Upper lobe of left lung (tissue), 6 donors: Measurements from ENCODE around the gene SAMD15. TPM values are rescaled to one million over a fixed set of nuclear protein-coding genes. Genes with fewer than 3 reads are reported as not detected.
"Not testable (repeated sequence)": the region's sequence is repeated elsewhere in the genome, so short reads cannot be mapped to it uniquely, and the experiment has no call there.

Experiments
- ATAC-seq, 2 donors: fragments of 200-7000 bp; cut with Tn5 transposase; one replicate each; pipeline ENCODE4 v1.9.1; 2022; ENCODE audit warnings: mild to moderate bottlenecking in 2 of 2, moderate library complexity in 2 of 2; ENCODE audit not compliant: low FRiP score in 2 of 2
- DNase-seq, 2 donors: peaks; one replicate each; pipeline ENCODE4 v3.0.0-alpha.2; 2019 to 2020
- H3K27ac ChIP-seq, 4 donors: fragments of 200-600 bp; sonication (generic); one replicate each; pipeline ENCODE4 v1.5.1; 2016 to 2019
- H3K27me3 ChIP-seq, 4 donors: fragments of 200-600 bp; sonication (generic); one replicate each; pipeline ENCODE4 v1.5.1; 2017 to 2019
- H3K36me3 ChIP-seq, 4 donors: fragments of 200-600 bp; sonication (generic); one replicate each; pipeline ENCODE4 v1.5.1; 2016 to 2019
- H3K4me1 ChIP-seq, 4 donors: fragments of 200-600 bp; sonication (generic); one replicate each; pipeline ENCODE4 v1.5.1; 2018 to 2019
- H3K4me3 ChIP-seq, 4 donors: fragments of 200-600 bp; sonication (generic); one replicate each; pipeline ENCODE4 v1.5.1; 2017 to 2019; ENCODE audit warnings: mild to moderate bottlenecking in 2 of 4, moderate library complexity in 1 of 4
- H3K9me3 ChIP-seq, 4 donors: fragments of 200-600 bp; sonication (generic); one replicate each; pipeline ENCODE4 v1.5.1; 2018 to 2019
- EP300 ChIP-seq, 4 donors: sonication (generic); formaldehyde crosslinking; IDR thresholded peaks; one replicate each; pipeline ENCODE4 v1.5.1; 2017; ENCODE audit warnings: antibody characterized with exemption in 4 of 4, control low read depth in 2 of 4
- POLR2A ChIP-seq, 4 donors: fragments of 450-650 bp; IDR thresholded peaks; one replicate each; pipeline ENCODE4 v1.5.1; 2016 to 2017; ENCODE audit warnings: antibody characterized with exemption in 4 of 4, mild to moderate bottlenecking in 2 of 4
- POLR2AphosphoS5 ChIP-seq, 2 donors: sonication (generic); formaldehyde crosslinking; IDR thresholded peaks; one replicate each; pipeline ENCODE4 v1.5.1; 2017; ENCODE audit warnings: antibody characterized with exemption in 2 of 2
- WGBS, 2 donors: methylation state at CpG; one replicate each; pipeline ENCODE4 v1.1.5; 2017 to 2018; 5-methylcytosine and 5-hydroxymethylcytosine counted together
- total RNA-seq, 6 donors: library from RNA; depleted of rRNA in 4 of 6; stranded (reverse); fragments of >200 nt in 4 of 6; gene quantifications; one replicate each; pipeline versions ENCODE4 v1.1.0 to v1.2.1, GENCODE V29; 2016 to 2021
- TF ChIP-seq, protein P1 (sequence below), 6 experiments: fragments of 450-650 bp in 4 of 6; fragments of 200-600 bp in 2 of 6; sonication (generic) in 2 of 6; IDR thresholded peaks; one replicate each; pipeline ENCODE4 v1.5.1; 2016 to 2019; ENCODE audit warnings: antibody characterized with exemption in 6 of 6
- donor health status: DM: no; HTN: no; CAD: no; lungs with moderate emphysema.
- donor health status: DM: no; HTN: yes; CAD: no; lungs with severe emphysema.

The SAMD15 gene
- total RNA-seq, 6 donors from 2014 or later, result 0.67 to 8.8 (median 1.5) TPM

DNA sequence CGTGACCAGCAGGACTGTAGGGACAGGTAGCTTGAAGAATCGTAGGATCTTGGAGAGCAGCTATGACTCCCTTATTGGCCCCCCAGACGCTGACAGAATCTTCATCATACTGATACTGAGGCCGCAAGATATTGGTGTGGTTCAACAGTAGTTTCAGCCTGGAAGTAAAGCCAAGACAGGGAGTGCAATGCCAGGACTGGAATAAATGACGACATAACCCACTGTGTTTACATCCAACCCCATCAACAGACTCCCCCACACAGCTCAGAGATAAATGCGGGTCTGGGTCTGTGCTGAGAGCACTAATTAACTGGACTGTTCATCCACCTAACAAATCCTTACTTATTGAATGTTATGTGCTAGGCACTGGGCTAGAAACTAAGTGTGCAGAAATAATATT, 29.5 kb downstream of the SAMD15 start:
- H3K4me3 ChIP-seq, result no peak overlapping the region
- H3K36me3 ChIP-seq, result no peaks in the 10 kb centered on the region
- DNase-seq (no peak), ATAC-seq (no peak)
- H3K9me3 ChIP-seq, result no peaks in the 10 kb centered on the region
- WGBS, 2 donors, result 39 to 57% methylated on average over 5 to 6 of the region's 6 CpGs
- no peaks in the 10 kb centered on the region for H3K27me3 ChIP-seq
- peak overlapping the region in 3 of 4 donors; percentile 57 to 66 (median 61) for H3K27ac ChIP-seq
- TF ChIP-seq, protein P1, sequence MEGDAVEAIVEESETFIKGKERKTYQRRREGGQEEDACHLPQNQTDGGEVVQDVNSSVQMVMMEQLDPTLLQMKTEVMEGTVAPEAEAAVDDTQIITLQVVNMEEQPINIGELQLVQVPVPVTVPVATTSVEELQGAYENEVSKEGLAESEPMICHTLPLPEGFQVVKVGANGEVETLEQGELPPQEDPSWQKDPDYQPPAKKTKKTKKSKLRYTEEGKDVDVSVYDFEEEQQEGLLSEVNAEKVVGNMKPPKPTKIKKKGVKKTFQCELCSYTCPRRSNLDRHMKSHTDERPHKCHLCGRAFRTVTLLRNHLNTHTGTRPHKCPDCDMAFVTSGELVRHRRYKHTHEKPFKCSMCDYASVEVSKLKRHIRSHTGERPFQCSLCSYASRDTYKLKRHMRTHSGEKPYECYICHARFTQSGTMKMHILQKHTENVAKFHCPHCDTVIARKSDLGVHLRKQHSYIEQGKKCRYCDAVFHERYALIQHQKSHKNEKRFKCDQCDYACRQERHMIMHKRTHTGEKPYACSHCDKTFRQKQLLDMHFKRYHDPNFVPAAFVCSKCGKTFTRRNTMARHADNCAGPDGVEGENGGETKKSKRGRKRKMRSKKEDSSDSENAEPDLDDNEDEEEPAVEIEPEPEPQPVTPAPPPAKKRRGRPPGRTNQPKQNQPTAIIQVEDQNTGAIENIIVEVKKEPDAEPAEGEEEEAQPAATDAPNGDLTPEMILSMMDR (IDR thresholded peaks at IDR 0.05), result no peak
- no peak for TF ChIP-seq EP300 (IDR thresholded peaks at IDR 0.05)
- no peak for TF ChIP-seq POLR2AphosphoS5 (IDR thresholded peaks at IDR 0.05)
- no peak for TF ChIP-seq POLR2A (IDR thresholded peaks at IDR 0.05)
- peaks cover 0 to 5% (median 0%) of the 10 kb centered on the region in 4 donors for H3K4me1 ChIP-seq

DNA sequence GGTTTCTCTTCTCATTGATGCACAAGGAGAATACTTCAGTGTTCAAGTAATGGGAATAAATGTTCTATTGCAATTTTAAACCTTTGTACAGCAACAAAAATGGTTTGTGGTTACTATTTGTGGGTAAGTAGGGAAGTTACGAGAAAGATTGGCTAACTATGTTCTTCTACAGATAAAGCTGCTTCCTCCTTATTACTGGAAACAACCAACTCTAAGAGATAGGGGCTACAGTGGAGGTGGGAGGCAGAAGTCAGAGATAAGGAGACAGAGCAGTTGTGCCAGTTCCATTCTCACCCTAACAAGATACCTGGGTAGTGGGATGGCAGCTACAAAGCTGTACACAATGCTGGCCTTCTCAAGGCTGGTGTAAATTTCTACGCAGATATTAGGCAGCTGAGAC, 30.0 kb downstream of the SAMD15 start:
- Histone ChIP-seq H3K9me3 (no peaks in the 10 kb centered on the region), H3K27me3 (no peaks in the 10 kb centered on the region), H3K4me1 (peaks cover 0 to 5% (median 0%) of the 10 kb centered on the region in 4 donors), H3K36me3 (no peaks in the 10 kb centered on the region), H3K4me3 (peak overlapping the region in 1 of 4 donors; percentile 4), H3K27ac (peak overlapping the region; percentile 40 to 66 (median 59))
- DNase-seq (no peak), ATAC-seq (peak; percentile 46 to 56)
- WGBS, 2 donors, result 59 to 82% methylated on average over 2 of the region's 2 CpGs
- TF ChIP-seq EP300 (IDR thresholded peaks at IDR 0.05) (no peak), POLR2AphosphoS5 (IDR thresholded peaks at IDR 0.05) (no peak), POLR2A (IDR thresholded peaks at IDR 0.05) (no peak)
- TF ChIP-seq, protein P1 (IDR thresholded peaks at IDR 0.05), result no peak

DNA sequence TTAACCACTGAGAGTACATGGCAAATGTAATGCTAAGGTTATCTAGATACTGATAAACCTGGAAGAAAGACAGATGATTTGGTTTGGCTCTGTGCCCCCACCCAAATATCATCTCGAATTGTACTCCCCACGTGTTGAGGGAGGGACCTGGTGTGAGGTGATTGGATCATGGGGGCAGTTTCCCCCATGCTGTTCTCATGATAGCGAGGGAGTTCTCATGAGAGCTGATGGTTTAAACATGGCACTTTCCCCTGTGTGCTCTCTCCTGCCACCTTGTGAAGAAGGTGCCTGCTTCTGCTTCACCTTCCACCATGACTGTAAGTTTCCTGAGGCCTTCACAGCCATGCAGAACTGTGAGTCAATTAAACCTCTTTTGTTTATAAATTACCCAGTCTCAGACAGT, 32.0 kb downstream of the SAMD15 start:
- WGBS, 2 donors, result 59 to 67% methylated on average over 3 of the region's 3 CpGs
- no peaks in the 10 kb centered on the region for H3K27me3 ChIP-seq
- no peak for ATAC-seq
- H3K36me3 ChIP-seq, result no peaks in the 10 kb centered on the region
- H3K27ac ChIP-seq, result no peak overlapping the region
- H3K9me3 ChIP-seq, result no peaks in the 10 kb centered on the region
- peaks cover 0 to 5% (median 0%) of the 10 kb centered on the region in 4 donors for H3K4me1 ChIP-seq
- no peak overlapping the region for H3K4me3 ChIP-seq
- TF ChIP-seq EP300 (IDR thresholded peaks at IDR 0.05) (no peak), POLR2AphosphoS5 (IDR thresholded peaks at IDR 0.05) (no peak), POLR2A (IDR thresholded peaks at IDR 0.05) (no peak)
- TF ChIP-seq, protein P1 (IDR thresholded peaks at IDR 0.05), result no peak
- DNase-seq, result no peak

DNA sequence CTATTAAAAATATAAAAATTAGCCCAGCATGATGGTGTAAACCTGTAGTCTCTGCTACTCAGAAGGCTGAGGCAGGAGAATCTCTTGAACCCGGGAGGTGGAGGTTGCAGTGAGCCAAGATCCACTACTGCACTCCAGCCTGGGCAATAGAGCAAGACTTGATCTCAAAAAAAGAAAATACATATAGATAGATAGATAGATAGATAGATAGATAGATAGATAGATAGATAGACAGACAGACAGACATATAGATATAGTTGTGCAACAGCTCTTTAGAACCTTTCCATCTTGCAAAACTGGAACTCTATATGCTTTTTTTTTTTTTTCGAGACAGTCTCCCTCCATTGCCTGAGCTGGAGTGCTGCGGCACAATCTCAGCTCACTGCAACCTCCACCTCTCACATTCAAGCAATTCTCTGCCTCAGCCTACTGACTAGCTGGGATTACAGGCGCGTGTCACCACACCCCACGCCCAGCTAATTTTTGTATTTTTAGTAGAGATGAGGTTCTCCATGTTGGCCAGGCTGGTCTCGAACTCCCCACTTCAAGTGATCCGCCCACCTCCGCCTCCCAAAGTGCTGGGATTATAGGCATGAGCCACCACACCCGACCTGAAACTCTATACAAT, 38.3 kb downstream of the SAMD15 start:
- not testable (repeated sequence) for H3K9me3 ChIP-seq, H3K4me1 ChIP-seq, H3K4me3 ChIP-seq, ATAC-seq, H3K36me3 ChIP-seq, DNase-seq, H3K27me3 ChIP-seq, H3K27ac ChIP-seq
- WGBS, 2 donors, result 93 to 96% methylated on average over 10 of the region's 10 CpGs

DNA sequence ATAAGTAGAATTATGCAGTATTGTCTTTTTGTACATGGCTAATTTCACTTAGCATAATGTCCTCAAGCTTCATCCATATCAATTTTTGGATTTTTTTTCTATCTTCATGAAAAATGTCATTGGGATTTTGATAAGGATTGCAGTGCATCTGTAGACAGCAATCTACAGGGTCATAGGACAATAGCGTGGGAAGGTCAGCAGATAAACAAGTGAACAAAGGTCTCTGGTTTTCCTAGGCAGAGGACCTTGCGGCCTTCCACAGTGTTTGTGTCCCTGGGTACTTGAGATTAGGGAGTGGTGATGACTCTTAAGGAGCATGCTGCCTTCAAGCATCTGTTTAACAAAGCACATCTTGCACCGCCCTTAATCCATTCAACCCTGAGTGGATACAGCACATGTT, 38.9 kb downstream of the SAMD15 start:
- H3K9me3 ChIP-seq, H3K27me3 ChIP-seq, DNase-seq, H3K4me1 ChIP-seq, H3K36me3 ChIP-seq, ATAC-seq, H3K4me3 ChIP-seq, H3K27ac ChIP-seq: not testable (repeated sequence)
- 83 to 94% methylated on average over 1 to 2 of the region's 3 CpGs for WGBS, 2 donors

DNA sequence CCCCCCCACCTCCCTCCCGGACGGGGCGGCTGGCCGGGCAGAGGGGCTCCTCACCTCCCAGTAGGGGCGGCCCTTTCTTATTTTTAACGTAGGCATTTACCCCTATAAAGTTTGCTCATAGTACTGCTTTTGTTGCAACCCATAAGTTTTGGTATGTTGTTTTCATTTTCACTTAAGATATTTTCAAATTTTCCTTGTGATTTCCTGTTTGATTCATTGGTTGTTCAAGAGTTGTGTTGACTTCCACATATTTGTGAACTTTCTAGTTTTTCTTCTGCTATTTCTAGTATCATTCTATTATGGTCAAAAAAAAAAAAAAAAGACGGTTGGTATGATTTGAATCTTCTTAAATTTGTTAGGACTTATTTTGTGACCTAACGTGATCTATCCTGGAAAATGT, 39.7 kb downstream of the SAMD15 start:
- Histone ChIP-seq H3K4me3 (no peak overlapping the region), H3K27me3 (no peaks in the 10 kb centered on the region), H3K27ac (no peak overlapping the region), H3K36me3 (peaks cover 0 to 2% (median 0%) of the 10 kb centered on the region in 4 donors), H3K9me3 (peaks cover 0 to 7% (median 5%) of the 10 kb centered on the region in 4 donors), H3K4me1 (no peaks in the 10 kb centered on the region)
- DNase-seq (no peak), ATAC-seq (no peak)
- WGBS, 2 donors, result 81 to 92% methylated on average over 6 to 8 of the region's 8 CpGs
- TF ChIP-seq EP300 (IDR thresholded peaks at IDR 0.05), result no peak
- no peak for TF ChIP-seq POLR2AphosphoS5 (IDR thresholded peaks at IDR 0.05)
- TF ChIP-seq POLR2A (IDR thresholded peaks at IDR 0.05), result no peak
- TF ChIP-seq, protein P1 (IDR thresholded peaks at IDR 0.05), result no peak
